Esophagus (tissue), 2 donors: ENCODE measurements around the gene CAMSAP2. TPM values are rescaled to one million over a fixed set of nuclear protein-coding genes. Genes with fewer than 3 reads are reported as not detected.
A peak's percentile ranks its signal among the peaks of the same experiment; 100 is the strongest.
"Not testable (repeated sequence)": the region's sequence is repeated elsewhere in the genome, so short reads cannot be mapped to it uniquely, and the experiment has no call there.

ENCODE experiments used
- H3K27ac ChIP-seq, 2 donors: one replicate each; pipeline ENCODE4 v1.5.1; 2013; ENCODE audit warnings: low read depth in 2 of 2, mild to moderate bottlenecking in 2 of 2, inconsistent platforms in 1 of 2, low read length in 1 of 2, moderate library complexity in 1 of 2
- H3K27me3 ChIP-seq, 2 donors: one replicate each; pipeline ENCODE4 v1.6.1; 2013; ENCODE audit warnings: low read length in 2 of 2, control low read depth in 1 of 2, mild to moderate bottlenecking in 1 of 2; ENCODE audit not compliant: insufficient read depth in 2 of 2, control insufficient read depth in 1 of 2
- H3K36me3 ChIP-seq, 2 donors: one replicate each; pipeline ENCODE4 v1.6.1; 2013; ENCODE audit warnings: low read length in 1 of 2; ENCODE audit not compliant: control insufficient read depth in 2 of 2, insufficient read depth in 2 of 2
- H3K4me1 ChIP-seq, 2 donors: one replicate each; pipeline ENCODE4 v1.6.1; 2013; ENCODE audit warnings: low read length in 1 of 2; ENCODE audit not compliant: control insufficient read depth in 2 of 2, insufficient read depth in 2 of 2
- H3K4me3 ChIP-seq, 2 donors: one replicate each; pipeline ENCODE4 v1.5.1; 2013; ENCODE audit warnings: low read length in 2 of 2, mild to moderate bottlenecking in 2 of 2, low read depth in 1 of 2, moderate library complexity in 1 of 2
- H3K9me3 ChIP-seq, 2 donors: one replicate each; pipeline ENCODE4 v1.6.1; 2013; ENCODE audit warnings: mild to moderate bottlenecking in 2 of 2, low read depth in 1 of 2, low read length in 1 of 2, moderate library complexity in 1 of 2; ENCODE audit not compliant: control insufficient read depth in 2 of 2, insufficient read depth in 1 of 2
- WGBS, 2 donors: extraction: QIAGEN DNeasy Blood & Tissue Kit; methylation state at CpG; one replicate each; pipeline ENCODE4 v1.1.7; 2013; 5-methylcytosine and 5-hydroxymethylcytosine counted together
- polyA plus RNA-seq, 2 donors: library from polyadenylated mRNA; stranded (reverse); fragments of 200-250 nt; gene quantifications; one replicate each; pipeline ENCODE4 v1.2.3, GENCODE V29; 2013
- donor health status: healthy with polysubstance abuse.
- donor health status: Bipolar disorder and iron deficiency.

Gene CAMSAP2
- polyA plus RNA-seq, 2 donors, result 5.4 to 7.2 TPM

- Histone ChIP-seq H3K9me3 (no peaks in the 10 kb centered on the region), H3K36me3 (no peaks in the 10 kb centered on the region), H3K4me1 (no peaks in the 10 kb centered on the region), H3K4me3 (peak overlapping the region in 1 of 2 donors; percentile 78), H3K27me3 (no peaks in the 10 kb centered on the region), H3K27ac (peak overlapping the region; percentile 99 to 100)
- 83 to 90% methylated on average over 8 of the region's 8 CpGs for WGBS, 2 donors
Observed at GRCh38 chr1:200737647-200738291, 924 bp upstream of the CAMSAP2 start.

GRCh38 chr1:200738949-200739651 lies 407 bp downstream of the CAMSAP2 start:
- Histone ChIP-seq H3K27me3 (no peaks in the 10 kb centered on the region), H3K27ac (peak overlapping the region; percentile 99 to 100), H3K9me3 (no peaks in the 10 kb centered on the region), H3K4me3 (peak overlapping the region; percentile 78 to 87), H3K36me3 (no peaks in the 10 kb centered on the region), H3K4me1 (no peaks in the 10 kb centered on the region)
- WGBS, 2 donors, result 0 to 1% methylated on average over 55 to 80 of the region's 80 CpGs

GRCh38 chr1:200739702-200740570 lies 1.2 kb downstream of the CAMSAP2 start:
- WGBS, 2 donors, result 3 to 6% methylated on average over 23 to 26 of the region's 26 CpGs
- Histone ChIP-seq H3K27me3 (no peaks in the 10 kb centered on the region), H3K9me3 (no peaks in the 10 kb centered on the region), H3K4me1 (no peaks in the 10 kb centered on the region), H3K27ac (peak overlapping the region; percentile 99 to 100), H3K36me3 (no peaks in the 10 kb centered on the region), H3K4me3 (peak overlapping the region; percentile 78 to 87)

GRCh38 chr1:200740571-200741208 lies 2.0 kb downstream of the CAMSAP2 start:
- H3K4me1 ChIP-seq, result no peaks in the 10 kb centered on the region
- H3K4me3 ChIP-seq, result peak overlapping the region in 1 of 2 donors; percentile 78
- no peaks in the 10 kb centered on the region for H3K9me3 ChIP-seq
- no peak overlapping the region for H3K27ac ChIP-seq
- WGBS, 2 donors, result 19 to 24% methylated on average over 3 of the region's 3 CpGs
- no peaks in the 10 kb centered on the region for H3K36me3 ChIP-seq
- no peaks in the 10 kb centered on the region for H3K27me3 ChIP-seq

- H3K27me3 ChIP-seq, result no peaks in the 10 kb centered on the region
- peak overlapping the region in 1 of 2 donors; percentile 26 for H3K4me3 ChIP-seq
- no peak overlapping the region for H3K27ac ChIP-seq
- H3K4me1 ChIP-seq, result no peaks in the 10 kb centered on the region
- WGBS, 2 donors, result 15 to 20% methylated on average over 3 of the region's 3 CpGs
- H3K9me3 ChIP-seq, result no peaks in the 10 kb centered on the region
- no peaks in the 10 kb centered on the region for H3K36me3 ChIP-seq
Observed at GRCh38 chr1:200741551-200742207, 3.0 kb downstream of the CAMSAP2 start.

- no peaks in the 10 kb centered on the region for H3K9me3 ChIP-seq
- peaks cover 0 to 2% of the 10 kb centered on the region in 2 donors for H3K4me1 ChIP-seq
- peaks cover 0 to 5% of the 10 kb centered on the region in 2 donors for H3K36me3 ChIP-seq
- no peaks in the 10 kb centered on the region for H3K27me3 ChIP-seq
- 88 to 94% methylated on average over 1 of the region's 1 CpG for WGBS, 2 donors
- H3K27ac ChIP-seq, result no peak overlapping the region
- H3K4me3 ChIP-seq, result no peak overlapping the region
Observed at GRCh38 chr1:200744143-200744542, 5.5 kb downstream of the CAMSAP2 start.

GRCh38 chr1:200749090-200749489 lies 10.4 kb downstream of the CAMSAP2 start:
- no peak overlapping the region for H3K27ac ChIP-seq
- H3K4me3 ChIP-seq, result no peak overlapping the region
- peaks cover 0 to 6% of the 10 kb centered on the region in 2 donors for H3K36me3 ChIP-seq
- H3K4me1 ChIP-seq, result peaks cover 0 to 2% of the 10 kb centered on the region in 2 donors
- no peaks in the 10 kb centered on the region for H3K27me3 ChIP-seq
- H3K9me3 ChIP-seq, result no peaks in the 10 kb centered on the region

- H3K4me3 ChIP-seq, H3K9me3 ChIP-seq, H3K36me3 ChIP-seq, H3K27me3 ChIP-seq, H3K4me1 ChIP-seq, H3K27ac ChIP-seq: not testable (repeated sequence)
- WGBS, 2 donors, result 81 to 85% methylated on average over 10 of the region's 10 CpGs
Observed at GRCh38 chr1:200750749-200751148, 12.1 kb downstream of the CAMSAP2 start.

GRCh38 chr1:200751717-200752116 lies 13.0 kb downstream of the CAMSAP2 start:
- H3K27me3 ChIP-seq, result no peaks in the 10 kb centered on the region
- H3K9me3 ChIP-seq, result no peaks in the 10 kb centered on the region
- WGBS, 2 donors, result 86 to 88% methylated on average over 2 of the region's 2 CpGs
- peaks cover 0 to 5% of the 10 kb centered on the region in 2 donors for H3K36me3 ChIP-seq
- peaks cover 0 to 2% of the 10 kb centered on the region in 2 donors for H3K4me1 ChIP-seq
- H3K27ac ChIP-seq, result no peak overlapping the region
- no peak overlapping the region for H3K4me3 ChIP-seq
